GM23338 (cell line): ENCODE results near the gene KCNJ4. TPM values are rescaled to one million over a fixed set of nuclear protein-coding genes. Genes with fewer than 3 reads are reported as not detected.

Source experiments
- ATAC-seq: fragments of 200-7000 bp; cut with Tn5 transposase; 3 replicates; pipeline ENCODE4 v1.9.1; 2020
- DNase-seq: peaks from one replicate; pipeline ENCODE4 v3.0.0-alpha.2; 2015; ENCODE audit warnings: low spot score
- H2AFZ ChIP-seq: fragments of 200-600 bp; sonication (generic); 2 replicates; pipeline ENCODE4 v1.8.0; 2016; ENCODE audit warnings: antibody characterized with exemption, mild to moderate bottlenecking, moderate library complexity
- H3F3A ChIP-seq: fragments of 200-600 bp; sonication (generic); replicated peaks from 2 replicates; pipeline ENCODE4 v1.8.0; 2017; ENCODE audit warnings: antibody characterized with exemption, mixed run types, low read depth
- H3K27ac ChIP-seq: fragments of 200-600 bp; sonication (generic); 2 replicates; pipeline ENCODE4 v1.6.1; 2016; ENCODE audit warnings: low read depth
- H3K27me3 ChIP-seq: fragments of 200-600 bp; sonication (generic); 2 replicates; pipeline ENCODE4 v1.8.0; 2016; ENCODE audit warnings: mild to moderate bottlenecking, mixed run types, moderate library complexity; ENCODE audit not compliant: insufficient read depth
- H3K36me3 ChIP-seq: fragments of 200-600 bp; sonication (generic); 2 replicates; pipeline ENCODE4 v1.8.0; 2016; ENCODE audit warnings: mild to moderate bottlenecking; ENCODE audit not compliant: insufficient read depth
- H3K4me1 ChIP-seq: fragments of 200-600 bp; sonication (generic); 2 replicates; pipeline ENCODE4 v1.8.0; 2016; ENCODE audit warnings: mild to moderate bottlenecking, moderate library complexity; ENCODE audit not compliant: insufficient read depth
- H3K4me2 ChIP-seq: fragments of 200-600 bp; sonication (generic); 2 replicates; pipeline ENCODE4 v1.7.1; 2017; ENCODE audit warnings: mixed run types
- H3K4me3 ChIP-seq: fragments of 200-600 bp; sonication (generic); 2 replicates; pipeline ENCODE4 v1.6.1; 2016; ENCODE audit warnings: mixed run types
- H3K79me2 ChIP-seq: fragments of 200-600 bp; sonication (generic); replicated peaks from 2 replicates; pipeline ENCODE4 v1.8.0; 2017; ENCODE audit warnings: mild to moderate bottlenecking; ENCODE audit not compliant: insufficient read depth
- H3K9me2 ChIP-seq: fragments of 200-600 bp; sonication (generic); 2 replicates; pipeline ENCODE4 v1.8.0; 2017; ENCODE audit not compliant: insufficient read depth
- H4K20me1 ChIP-seq: fragments of 200-600 bp; sonication (generic); replicated peaks from 2 replicates; pipeline ENCODE4 v1.8.0; 2017; ENCODE audit warnings: mild to moderate bottlenecking; ENCODE audit not compliant: insufficient read depth
- H3K27ac Mint-ChIP-seq: 2 replicates; pipeline ENCODE4 v1.8.0; 2020; ENCODE audit warnings: inconsistent platforms, mild to moderate bottlenecking, moderate library complexity, mixed read lengths
- H3K27me3 Mint-ChIP-seq: 3 replicates; pipeline ENCODE4 v1.8.0; 2022; ENCODE audit warnings: low read depth, mild to moderate bottlenecking, moderate library complexity, mixed read lengths, inconsistent platforms; ENCODE audit not compliant: insufficient read depth, poor library complexity
- H3K36me3 Mint-ChIP-seq: 3 replicates; pipeline ENCODE4 v1.8.0; 2021; ENCODE audit warnings: low read depth, mild to moderate bottlenecking, inconsistent platforms, moderate library complexity, mixed read lengths
- H3K4me1 Mint-ChIP-seq: 3 replicates; pipeline ENCODE4 v1.8.0; 2020; ENCODE audit warnings: mild to moderate bottlenecking, inconsistent platforms, mixed read lengths
- H3K4me3 Mint-ChIP-seq: 3 replicates; pipeline ENCODE4 v1.8.0; 2021; ENCODE audit warnings: moderate library complexity, mild to moderate bottlenecking, inconsistent platforms, mixed read lengths
- H3K9me3 Mint-ChIP-seq: 3 replicates; pipeline ENCODE4 v1.8.0; 2020; ENCODE audit warnings: moderate library complexity, mild to moderate bottlenecking, inconsistent platforms, mixed read lengths
- CREB1 ChIP-seq: fragments of 250-450 bp; sonication (Bioruptor Pico); IDR thresholded peaks from 2 replicates; pipeline ENCODE4 v1.5.0; 2020; ENCODE audit warnings: low read depth, mild to moderate bottlenecking, moderate library complexity
- CTCF ChIP-seq, 2 experiments: fragments of 200-600 bp in 1 of 2; sonication (generic) in 1 of 2; conservative IDR thresholded peaks; 2 replicates each; pipeline versions ENCODE4 v1.5.1 to v1.6.1; 2016 to 2017; ENCODE audit warnings: antibody characterized with exemption in 2 of 2, low read depth in 2 of 2, mild to moderate bottlenecking in 2 of 2, moderate library complexity in 1 of 2
- EZH2 ChIP-seq: fragments of 200-600 bp; sonication (generic); IDR thresholded peaks from one replicate; pipeline ENCODE4 v1.8.0; 2017; ENCODE audit warnings: antibody characterized with exemption, mild to moderate bottlenecking, low read depth; ENCODE audit not compliant: unreplicated experiment
- EZH2phosphoT487 ChIP-seq: fragments of 200-600 bp; sonication (generic); IDR thresholded peaks from one replicate; pipeline ENCODE4 v1.8.1; 2018; ENCODE audit warnings: antibody characterized with exemption; ENCODE audit not compliant: unreplicated experiment
- JUNB ChIP-seq: IDR thresholded peaks from one replicate; pipeline ENCODE4 v1.6.1; 2016; ENCODE audit warnings: antibody characterized with exemption; ENCODE audit not compliant: unreplicated experiment
- NANOG ChIP-seq: IDR thresholded peaks from 2 replicates; pipeline ENCODE4 v1.6.1; 2016; ENCODE audit warnings: antibody characterized with exemption, borderline replicate concordance
- POLR2AphosphoS5 ChIP-seq: IDR thresholded peaks from 2 replicates; pipeline ENCODE4 v1.6.1; 2016; ENCODE audit warnings: antibody characterized with exemption, low read depth
- STAT1 ChIP-seq: IDR thresholded peaks from one replicate; pipeline ENCODE4 v1.6.1; 2016; ENCODE audit warnings: antibody characterized with exemption; ENCODE audit not compliant: unreplicated experiment
- ZNF114 ChIP-seq: fragments of 250-450 bp; sonication (Bioruptor Pico); IDR thresholded peaks from 2 replicates; pipeline ENCODE4 v1.5.0; 2020; ENCODE audit warnings: mild to moderate bottlenecking, moderate library complexity
- ZNF462 ChIP-seq: fragments of 250-450 bp; sonication (Bioruptor Pico); IDR thresholded peaks from 2 replicates; pipeline ENCODE4 v1.5.0; 2020; ENCODE audit warnings: mild to moderate bottlenecking, moderate library complexity
- polyA plus RNA-seq: library from polyadenylated mRNA; unstranded; fragments of >200 nt; fragmentation: Nextera tagmentation; extraction: Ambion mirVana; gene quantifications from 2 replicates; pipeline ENCODE4 v1.2.1, GENCODE V29; 2016
- total RNA-seq: library from RNA; depleted of rRNA; stranded (reverse); fragments of >200 nt; shearing (Covaris generic); gene quantifications from 2 replicates; pipeline ENCODE4 v1.2.3, GENCODE V29; 2014
- TF ChIP-seq, protein P1 (sequence below): IDR thresholded peaks from 2 replicates; pipeline ENCODE4 v1.6.1; 2016; ENCODE audit warnings: antibody characterized with exemption
- TF ChIP-seq, protein P2 (sequence below): IDR thresholded peaks from one replicate; pipeline ENCODE4 v1.6.1; 2018; ENCODE audit warnings: antibody characterized with exemption; ENCODE audit not compliant: unreplicated experiment

The KCNJ4 gene
- total and polyA plus RNA-seq, 2 experiments from 2014 or later, result 0.23 to 1.3 TPM

GRCh38 chr22:38471237-38471636 lies 16.2 kb upstream of the KCNJ4 start:
- no peak overlapping the region for H3K4me3 Mint-ChIP-seq
- no peak overlapping the region for H3K27ac Mint-ChIP-seq
- TF ChIP-seq NANOG, result no peak
- no peak for TF ChIP-seq EZH2
- no peak for TF ChIP-seq JUNB
- no peak for TF ChIP-seq STAT1
- TF ChIP-seq ZNF462 (CRISPR knock-in tag), result no peak
- TF ChIP-seq ZNF114, result no peak
- no peak for TF ChIP-seq CREB1 (CRISPR knock-in tag)
- no peak for TF ChIP-seq CTCF (conservative IDR thresholded peaks at IDR 0.05; ENCODE audit: low read depth in 2 of 2)
- TF ChIP-seq, protein P1, sequence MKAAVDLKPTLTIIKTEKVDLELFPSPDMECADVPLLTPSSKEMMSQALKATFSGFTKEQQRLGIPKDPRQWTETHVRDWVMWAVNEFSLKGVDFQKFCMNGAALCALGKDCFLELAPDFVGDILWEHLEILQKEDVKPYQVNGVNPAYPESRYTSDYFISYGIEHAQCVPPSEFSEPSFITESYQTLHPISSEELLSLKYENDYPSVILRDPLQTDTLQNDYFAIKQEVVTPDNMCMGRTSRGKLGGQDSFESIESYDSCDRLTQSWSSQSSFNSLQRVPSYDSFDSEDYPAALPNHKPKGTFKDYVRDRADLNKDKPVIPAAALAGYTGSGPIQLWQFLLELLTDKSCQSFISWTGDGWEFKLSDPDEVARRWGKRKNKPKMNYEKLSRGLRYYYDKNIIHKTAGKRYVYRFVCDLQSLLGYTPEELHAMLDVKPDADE, result no peak
- TF ChIP-seq, protein P2, sequence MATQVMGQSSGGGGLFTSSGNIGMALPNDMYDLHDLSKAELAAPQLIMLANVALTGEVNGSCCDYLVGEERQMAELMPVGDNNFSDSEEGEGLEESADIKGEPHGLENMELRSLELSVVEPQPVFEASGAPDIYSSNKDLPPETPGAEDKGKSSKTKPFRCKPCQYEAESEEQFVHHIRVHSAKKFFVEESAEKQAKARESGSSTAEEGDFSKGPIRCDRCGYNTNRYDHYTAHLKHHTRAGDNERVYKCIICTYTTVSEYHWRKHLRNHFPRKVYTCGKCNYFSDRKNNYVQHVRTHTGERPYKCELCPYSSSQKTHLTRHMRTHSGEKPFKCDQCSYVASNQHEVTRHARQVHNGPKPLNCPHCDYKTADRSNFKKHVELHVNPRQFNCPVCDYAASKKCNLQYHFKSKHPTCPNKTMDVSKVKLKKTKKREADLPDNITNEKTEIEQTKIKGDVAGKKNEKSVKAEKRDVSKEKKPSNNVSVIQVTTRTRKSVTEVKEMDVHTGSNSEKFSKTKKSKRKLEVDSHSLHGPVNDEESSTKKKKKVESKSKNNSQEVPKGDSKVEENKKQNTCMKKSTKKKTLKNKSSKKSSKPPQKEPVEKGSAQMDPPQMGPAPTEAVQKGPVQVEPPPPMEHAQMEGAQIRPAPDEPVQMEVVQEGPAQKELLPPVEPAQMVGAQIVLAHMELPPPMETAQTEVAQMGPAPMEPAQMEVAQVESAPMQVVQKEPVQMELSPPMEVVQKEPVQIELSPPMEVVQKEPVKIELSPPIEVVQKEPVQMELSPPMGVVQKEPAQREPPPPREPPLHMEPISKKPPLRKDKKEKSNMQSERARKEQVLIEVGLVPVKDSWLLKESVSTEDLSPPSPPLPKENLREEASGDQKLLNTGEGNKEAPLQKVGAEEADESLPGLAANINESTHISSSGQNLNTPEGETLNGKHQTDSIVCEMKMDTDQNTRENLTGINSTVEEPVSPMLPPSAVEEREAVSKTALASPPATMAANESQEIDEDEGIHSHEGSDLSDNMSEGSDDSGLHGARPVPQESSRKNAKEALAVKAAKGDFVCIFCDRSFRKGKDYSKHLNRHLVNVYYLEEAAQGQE, result no peak
- no peak for TF ChIP-seq POLR2AphosphoS5
- no peak for TF ChIP-seq EZH2phosphoT487
- peaks cover 9% of the 10 kb centered on the region for H3K4me1 Mint-ChIP-seq
- Histone ChIP-seq H3K36me3 (no peaks in the 10 kb centered on the region), H3K4me3 (no peak overlapping the region), H3K4me2 (no peak overlapping the region), H3K27me3 (peaks cover 33% of the 10 kb centered on the region), H3K9me2 (no peaks in the 10 kb centered on the region), H4K20me1 (no peaks in the 10 kb centered on the region), H3F3A (peaks cover 6% of the 10 kb centered on the region; the same call in 1 of the 2 replicates), H3K4me1 (peaks cover 5% of the 10 kb centered on the region; the same call in 1 of the 2 replicates), H3K79me2 (no peaks in the 10 kb centered on the region), H2AFZ (no peak overlapping the region), H3K27ac (no peak overlapping the region)
- DNase-seq, result no peak
- no peak for ATAC-seq
- H3K27me3 Mint-ChIP-seq, result peaks cover 30% of the 10 kb centered on the region
- no peaks in the 10 kb centered on the region; the same call in 2 of the 3 replicates for H3K9me3 Mint-ChIP-seq
- no peaks in the 10 kb centered on the region for H3K36me3 Mint-ChIP-seq
